ENCODE data around the gene SCD5. TPM values are rescaled to one million over a fixed set of nuclear protein-coding genes. Genes with fewer than 3 reads are reported as not detected.

SCD5 gene
- total RNA-seq, 1 experiment from 2014 or later: 17.2 TPM

DNA sequence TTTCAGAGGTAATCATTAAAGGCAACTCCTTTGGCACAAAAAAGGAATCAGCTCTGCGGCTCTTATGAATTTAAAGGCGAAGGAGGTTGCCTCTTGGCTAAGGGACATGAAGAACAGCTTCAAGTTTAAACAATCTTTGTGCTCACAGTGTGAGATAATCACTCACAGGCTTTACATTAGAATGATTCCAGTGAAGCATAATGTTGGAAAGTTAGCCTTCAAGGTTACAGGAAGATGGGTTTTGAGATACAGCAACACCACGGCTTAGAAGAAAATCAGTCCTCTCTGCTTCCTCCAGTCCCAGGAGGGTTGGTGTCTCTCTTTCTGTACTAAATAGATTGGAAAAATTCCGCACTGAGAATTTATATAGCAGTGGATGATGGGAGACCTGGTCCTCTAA lies 11.6 kb upstream of the SCD5 start:
- no peaks in the 10 kb centered on the region for H3K9me3 ChIP-seq (replicated peaks)
- H3K4me3 ChIP-seq: no peak overlapping the region
- H3K27me3 ChIP-seq (replicated peaks): no peaks in the 10 kb centered on the region
- peaks cover 7% of the 10 kb centered on the region for H3K4me1 ChIP-seq (replicated peaks)
- H3K36me3 ChIP-seq: no peaks in the 10 kb centered on the region
- no peak overlapping the region for H3K27ac ChIP-seq
- DNase-seq (ENCODE audit: low read depth in 1 of 2, low spot score in 2 of 2): no peak

DNA sequence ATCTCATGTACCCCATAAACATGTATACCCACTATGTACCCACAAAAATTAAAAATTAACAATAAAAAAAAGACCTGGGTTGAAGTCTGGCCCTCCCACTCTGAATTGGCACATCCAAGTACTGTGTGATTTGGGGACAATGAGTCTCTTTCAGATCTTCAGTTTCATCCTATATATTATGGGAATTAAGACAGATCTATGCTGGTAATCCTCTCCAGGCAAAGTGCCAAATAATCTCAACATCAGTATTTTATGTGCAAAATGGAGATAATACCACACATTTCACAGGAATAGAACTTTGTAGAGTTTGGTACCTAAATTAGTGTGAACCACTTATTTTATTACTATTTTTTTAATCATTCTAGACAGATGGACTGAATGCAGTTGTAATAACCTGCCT lies 11.0 kb upstream of the SCD5 start:
- no peaks in the 10 kb centered on the region for H3K27me3 ChIP-seq (replicated peaks)
- H3K36me3 ChIP-seq: no peaks in the 10 kb centered on the region
- H3K27ac ChIP-seq: no peak overlapping the region
- H3K4me3 ChIP-seq: no peak overlapping the region
- DNase-seq (ENCODE audit: low read depth in 1 of 2, low spot score in 2 of 2): no peak
- H3K9me3 ChIP-seq (replicated peaks): no peaks in the 10 kb centered on the region
- peaks cover 7% of the 10 kb centered on the region for H3K4me1 ChIP-seq (replicated peaks)

- Histone ChIP-seq H3K9me3 (replicated peaks) (no peaks in the 10 kb centered on the region), H3K27me3 (replicated peaks) (no peaks in the 10 kb centered on the region), H3K4me3 (no peak overlapping the region), H3K36me3 (no peaks in the 10 kb centered on the region), H3K27ac (no peak overlapping the region), H3K4me1 (replicated peaks) (0 out of 2 replicates have a peak, but pooled peaks cover 3% of the 10 kb centered on the region)
- no peak for DNase-seq (ENCODE audit: low read depth in 1 of 2, low spot score in 2 of 2)
These were observed 5.2 kb upstream of the SCD5 start for GRCh38 chr4:82803746-82804145.

DNA sequence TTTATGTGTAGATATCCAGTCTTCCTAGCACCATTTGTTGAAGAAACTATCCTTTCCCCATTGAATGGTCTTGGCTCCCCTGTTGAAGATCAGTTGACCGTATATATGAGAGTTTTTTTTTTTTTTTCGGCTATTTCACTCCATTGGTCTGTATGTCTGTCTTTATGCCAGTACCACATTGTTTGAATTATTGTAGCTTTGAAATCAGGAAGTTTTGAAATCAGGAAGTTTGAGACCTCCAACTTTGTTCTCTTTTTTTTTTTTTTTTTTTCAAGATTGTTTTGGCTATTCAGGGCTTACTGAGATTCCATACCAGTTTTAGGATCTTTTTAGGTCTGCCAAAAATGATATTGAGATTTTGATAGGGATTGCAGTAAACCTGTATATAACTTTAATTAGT lies 4.3 kb upstream of the SCD5 start:
- no peak for DNase-seq (ENCODE audit: low read depth in 1 of 2, low spot score in 2 of 2)
- Histone ChIP-seq H3K36me3 (0 out of 2 replicates have a peak, but pooled peaks cover 4% of the 10 kb centered on the region), H3K9me3 (replicated peaks) (no peaks in the 10 kb centered on the region), H3K4me1 (replicated peaks) (peaks cover 3% of the 10 kb centered on the region; the same call in 1 of the 2 replicates), H3K27ac (no peak overlapping the region), H3K4me3 (no peak overlapping the region), H3K27me3 (replicated peaks) (no peaks in the 10 kb centered on the region)

DNA sequence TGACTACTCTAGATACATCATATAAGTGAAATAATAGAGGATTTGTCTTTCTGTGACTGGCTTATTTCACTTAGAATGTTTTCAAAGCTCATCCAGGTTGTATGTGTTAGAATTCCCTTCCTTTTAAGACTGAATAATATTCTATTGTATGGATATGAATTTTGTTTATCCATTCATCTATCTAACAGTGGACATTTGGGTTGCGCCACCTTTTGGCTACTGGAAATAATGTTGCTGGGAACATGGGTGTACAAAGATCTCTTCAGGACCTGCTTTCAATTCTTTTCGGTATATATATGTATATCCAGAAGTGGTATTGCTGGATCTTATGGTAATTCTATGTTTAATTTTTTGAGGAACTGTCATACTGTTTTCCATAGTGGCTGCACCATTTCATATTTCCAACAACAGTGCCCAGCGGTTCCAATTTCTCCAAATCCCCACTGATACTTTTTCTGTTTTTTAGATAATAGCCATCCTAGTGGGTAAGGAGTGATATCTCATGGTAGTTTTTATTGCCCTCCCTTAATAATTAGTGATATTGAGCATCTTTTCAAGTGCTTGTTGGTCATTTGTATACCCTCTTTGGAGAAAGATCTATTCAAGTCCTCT lies 3.4 kb upstream of the SCD5 start:
- no peak for DNase-seq (ENCODE audit: low read depth in 1 of 2, low spot score in 2 of 2)
- H3K4me1 ChIP-seq (replicated peaks): peaks cover 12% of the 10 kb centered on the region
- no peak overlapping the region for H3K4me3 ChIP-seq
- H3K36me3 ChIP-seq: 0 out of 2 replicates have a peak, but pooled peaks cover 4% of the 10 kb centered on the region
- H3K9me3 ChIP-seq (replicated peaks): no peaks in the 10 kb centered on the region
- H3K27ac ChIP-seq: no peak overlapping the region
- no peaks in the 10 kb centered on the region for H3K27me3 ChIP-seq (replicated peaks)

DNA sequence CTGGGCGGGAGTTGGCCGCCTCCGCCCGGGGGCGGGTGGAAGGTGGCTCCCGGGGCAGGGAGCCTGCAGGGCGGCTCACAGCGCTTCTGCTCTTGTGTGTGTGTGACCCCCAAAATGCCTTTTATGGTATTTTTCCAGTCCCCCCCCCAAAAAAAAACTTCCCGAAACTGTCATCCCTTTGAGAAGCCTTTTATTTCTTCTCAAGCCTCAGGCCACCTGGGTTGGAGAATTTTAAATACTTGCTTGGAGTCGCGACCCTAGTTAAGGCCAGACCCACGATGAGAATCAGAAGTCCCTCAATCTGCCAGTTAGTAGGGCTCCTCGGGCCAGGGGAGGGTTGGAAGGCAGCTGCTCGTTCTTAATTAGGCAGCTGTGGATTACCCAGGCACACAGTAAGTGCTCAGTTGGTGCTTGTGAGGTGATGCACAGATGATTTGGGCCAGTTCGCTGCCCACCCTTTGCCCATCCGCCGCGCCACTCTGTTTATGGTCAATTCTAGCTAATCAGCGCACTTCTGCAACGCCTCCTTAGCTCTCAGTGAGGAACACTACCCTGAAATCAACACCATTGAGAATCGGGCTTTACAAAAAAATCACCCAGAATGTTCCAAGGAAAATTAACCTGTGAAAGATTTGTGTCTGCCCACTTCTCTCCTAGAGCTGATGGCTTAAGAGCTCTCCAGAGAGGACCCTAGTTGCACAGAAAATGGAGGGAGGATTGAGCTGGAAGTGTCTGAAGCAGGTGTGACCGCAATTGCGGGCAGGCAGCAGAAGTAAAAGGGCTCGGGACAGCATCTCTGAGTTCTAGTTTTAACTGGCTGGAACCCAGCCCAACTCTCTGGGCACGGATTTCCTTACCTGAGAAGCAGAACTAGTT lies 648 bp upstream of the SCD5 start:
- Histone ChIP-seq H3K4me1 (replicated peaks) (peaks cover 20% of the 10 kb centered on the region), H3K27ac (no peak overlapping the region), H3K9me3 (replicated peaks) (no peaks in the 10 kb centered on the region), H3K27me3 (replicated peaks) (no peaks in the 10 kb centered on the region), H3K36me3 (0 out of 2 replicates have a peak, but pooled peaks cover 4% of the 10 kb centered on the region), H3K4me3 (peak overlapping the region; percentile 69)
- no peak for DNase-seq (ENCODE audit: low read depth in 1 of 2, low spot score in 2 of 2)

- peaks cover 33% of the 10 kb centered on the region for H3K4me1 ChIP-seq (replicated peaks)
- DNase-seq (ENCODE audit: low read depth in 1 of 2, low spot score in 2 of 2): peak in 1 of 2 experiments; percentile 32
- H3K27ac ChIP-seq: no peak overlapping the region
These were observed 1.0 kb downstream of the SCD5 start for GRCh38 chr4:82797405-82798111.

GRCh38 chr4:82797040-82797404 lies 1.6 kb downstream of the SCD5 start:
- Histone ChIP-seq H3K27ac (no peak overlapping the region), H3K36me3 (0 out of 2 replicates have a peak, but pooled peaks cover 4% of the 10 kb centered on the region), H3K9me3 (replicated peaks) (no peaks in the 10 kb centered on the region), H3K4me1 (replicated peaks) (peaks cover 35% of the 10 kb centered on the region), H3K4me3 (no peak overlapping the region), H3K27me3 (replicated peaks) (no peaks in the 10 kb centered on the region)
- no peak for DNase-seq (ENCODE audit: low read depth in 1 of 2, low spot score in 2 of 2)

More at GRCh38 chr4:82797405-82798111, 1.0 kb downstream of the SCD5 start:
- Histone ChIP-seq H3K27me3 (replicated peaks) (no peaks in the 10 kb centered on the region), H3K4me3 (peak overlapping the region; percentile 69), H3K9me3 (replicated peaks) (no peaks in the 10 kb centered on the region), H3K36me3 (0 out of 2 replicates have a peak, but pooled peaks cover 4% of the 10 kb centered on the region)

- Histone ChIP-seq H3K36me3 (no peaks in the 10 kb centered on the region), H3K9me3 (replicated peaks) (no peaks in the 10 kb centered on the region), H3K27ac (peak overlapping the region; percentile 18), H3K4me1 (replicated peaks) (peaks cover 32% of the 10 kb centered on the region), H3K27me3 (replicated peaks) (no peaks in the 10 kb centered on the region), H3K4me3 (no peak overlapping the region)
- DNase-seq (ENCODE audit: low read depth in 1 of 2, low spot score in 2 of 2): peak in 1 of 2 experiments; percentile 47
These were observed 5.5 kb downstream of the SCD5 start for GRCh38 chr4:82792912-82793649.

- Histone ChIP-seq H3K36me3 (no peaks in the 10 kb centered on the region), H3K27ac (no peak overlapping the region), H3K4me1 (replicated peaks) (peaks cover 24% of the 10 kb centered on the region), H3K27me3 (replicated peaks) (no peaks in the 10 kb centered on the region), H3K4me3 (no peak overlapping the region), H3K9me3 (replicated peaks) (0 out of 2 replicates have a peak, but pooled peaks cover 3% of the 10 kb centered on the region)
- no peak for DNase-seq (ENCODE audit: low read depth in 1 of 2, low spot score in 2 of 2)
These were observed 7.4 kb downstream of the SCD5 start for GRCh38 chr4:82791179-82791578.

DNA sequence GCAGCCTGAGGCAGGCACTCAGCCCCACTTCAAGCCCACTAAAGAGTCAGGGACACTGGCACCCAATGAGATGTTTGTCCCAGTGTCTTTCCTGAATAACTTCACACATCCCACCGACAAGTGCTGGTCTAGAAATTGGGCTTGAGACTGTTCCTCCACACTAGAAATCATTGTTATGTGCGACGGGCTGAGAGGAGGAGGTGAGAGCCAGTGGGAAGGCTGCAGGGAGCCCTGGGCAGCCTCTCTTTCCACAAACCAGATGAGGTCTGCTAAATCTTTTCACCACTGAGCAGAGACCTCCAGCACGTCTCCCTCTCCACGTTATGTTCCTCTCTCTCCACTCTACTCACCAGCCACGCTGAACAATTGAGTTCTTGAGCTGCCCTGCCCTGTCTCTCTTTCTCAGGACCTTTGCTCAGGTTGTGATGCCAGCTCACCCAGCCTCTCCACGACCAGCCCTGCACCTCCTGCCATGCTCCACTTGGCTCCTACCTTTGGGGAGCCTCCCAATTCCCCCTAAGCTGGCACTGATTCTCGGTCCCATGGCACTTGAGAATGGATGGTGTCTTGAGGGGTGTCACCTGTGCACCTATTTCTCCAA lies 8.4 kb downstream of the SCD5 start:
- no peaks in the 10 kb centered on the region for H3K36me3 ChIP-seq
- no peak overlapping the region for H3K4me3 ChIP-seq

GRCh38 chr4:82789025-82789776 lies 9.4 kb downstream of the SCD5 start:
- no peaks in the 10 kb centered on the region for H3K27me3 ChIP-seq (replicated peaks)
- no peak for DNase-seq (ENCODE audit: low read depth in 1 of 2, low spot score in 2 of 2)
- no peak overlapping the region for H3K27ac ChIP-seq
- peaks cover 40% of the 10 kb centered on the region for H3K4me1 ChIP-seq (replicated peaks)
- H3K4me3 ChIP-seq: no peak overlapping the region
- 0 out of 2 replicates have a peak, but pooled peaks cover 3% of the 10 kb centered on the region for H3K9me3 ChIP-seq (replicated peaks)
- H3K36me3 ChIP-seq: no peaks in the 10 kb centered on the region

More for the DNA sequence above, 8.4 kb downstream of the SCD5 start:
- Histone ChIP-seq H3K27ac (no peak overlapping the region), H3K9me3 (replicated peaks) (0 out of 2 replicates have a peak, but pooled peaks cover 3% of the 10 kb centered on the region), H3K4me1 (replicated peaks) (peaks cover 31% of the 10 kb centered on the region), H3K27me3 (replicated peaks) (no peaks in the 10 kb centered on the region)
- DNase-seq (ENCODE audit: low read depth in 1 of 2, low spot score in 2 of 2): no peak

Measured in SJSA1 (cell line).